HCT116 (cell line): ENCODE data around the gene ST3GAL3. TPM values are rescaled to one million over a fixed set of nuclear protein-coding genes. Genes with fewer than 3 reads are reported as not detected.

ENCODE experiments used
- ATAC-seq: fragments of 200-7000 bp; cut with Tn5 transposase; 2 replicates; pipeline ENCODE4 v1.9.1; 2020; ENCODE audit warnings: mild to moderate bottlenecking, moderate library complexity
- BruUV-seq: library from RNA; stranded (reverse); fragments of 400-500 nt; replicated peaks from 2 replicates; lab custom pipeline; 2021; lab: Mats Ljungman, UMichigan
- CTCF ChIA-PET: fragments of 300-600 bp; sonication (Branson Sonifier 250); formaldehyde crosslinking; loops from one replicate; lab custom pipeline; 2021; ENCODE audit warnings: antibody characterized with exemption; lab: Charles Lee
- POLR2A ChIA-PET: fragments of 300-600, 350-600 bp; sonication (Branson Sonifier 250); formaldehyde crosslinking; loops from one replicate; lab custom pipeline; 2021; ENCODE audit warnings: antibody characterized with exemption; lab: Charles Lee
- RAD21 ChIA-PET, 2 experiments: fragments of 300-600 bp; sonication (Branson Sonifier 250); formaldehyde crosslinking; loops; one replicate each; lab custom pipeline; 2023; ENCODE audit warnings: low total read pairs in 2 of 2; ENCODE audit not compliant: uncharacterized antibody in 2 of 2, unreplicated experiment in 2 of 2, low non-redundant PET in 1 of 2; lab: Charles Lee
- DNase-seq: peaks from one replicate; pipeline ENCODE4 v3.0.0-alpha.2; 2010; ENCODE audit warnings: low read depth, low spot score
- H2AFZ ChIP-seq: fragments of 200-600 bp; shearing (Covaris generic), sonication (generic); 2 replicates; pipeline ENCODE4 v1.6.1; 2017; ENCODE audit warnings: low read depth, mixed run types, mixed read lengths, antibody characterized with exemption, low read length; ENCODE audit not compliant: poor library complexity, severe bottlenecking
- H3K27ac ChIP-seq: 2 replicates; pipeline ENCODE4 v1.5.1; 2012; ENCODE audit warnings: low read depth, low read length
- H3K27me3 ChIP-seq: fragments of 200-600 bp; sonication (generic); 2 replicates; pipeline ENCODE4 v1.6.1; 2016; ENCODE audit warnings: mixed run types, low read length, mixed read lengths; ENCODE audit not compliant: insufficient read depth
- H3K36me3 ChIP-seq, 2 experiments: fragments of 200-500 bp in 1 of 2; fragments of 200-600 bp in 1 of 2; sonication (Bioruptor generic) in 1 of 2; sonication (generic) in 1 of 2; 2 replicates each; pipeline versions ENCODE4 v1.5.1 to v1.6.1; 2014 to 2016; ENCODE audit warnings: low read length in 2 of 2, inconsistent platforms in 1 of 2, mixed read lengths in 1 of 2, mixed run types in 1 of 2; ENCODE audit not compliant: insufficient read depth in 2 of 2, control insufficient read depth in 1 of 2
- H3K4me1 ChIP-seq, 2 experiments: fragments of 200-600 bp in 1 of 2; sonication (generic) in 1 of 2; 2 replicates each; pipeline versions ENCODE4 v1.5.1 to v1.6.1; 2012 to 2017; ENCODE audit warnings: low read length in 2 of 2, inconsistent platforms in 1 of 2, mild to moderate bottlenecking in 1 of 2, mixed read lengths in 1 of 2, mixed run types in 1 of 2, moderate library complexity in 1 of 2; ENCODE audit not compliant: insufficient read depth in 2 of 2, control insufficient read depth in 1 of 2
- H3K4me2 ChIP-seq: fragments of 200-600 bp; sonication (generic); 2 replicates; pipeline ENCODE4 v1.6.1; 2017; ENCODE audit warnings: mixed run types, low read length, mixed read lengths
- H3K4me3 ChIP-seq, 2 experiments: fragments of 200-600 bp in 1 of 2; sonication (generic) in 1 of 2; replicated peaks in 1 of 2; 2 replicates each; pipeline ENCODE4 v1.5.1; 2011 to 2016; ENCODE audit warnings: low read length in 2 of 2, control low read depth in 1 of 2, low read depth in 1 of 2, mild to moderate bottlenecking in 1 of 2, mixed read lengths in 1 of 2, mixed run types in 1 of 2
- H3K79me2 ChIP-seq: fragments of 200-600 bp; sonication (generic); 2 replicates; pipeline ENCODE4 v1.6.1; 2017; ENCODE audit warnings: mild to moderate bottlenecking, mixed run types, low read length, moderate library complexity, mixed read lengths; ENCODE audit not compliant: insufficient read depth
- H3K9ac ChIP-seq: fragments of 200-600 bp; sonication (generic); 2 replicates; pipeline ENCODE4 v1.6.1; 2016; ENCODE audit warnings: low read length, mixed read lengths
- H3K9me2 ChIP-seq: fragments of 200-600 bp; sonication (generic), shearing (Covaris generic); 2 replicates; pipeline ENCODE4 v1.6.1; 2017; ENCODE audit warnings: mixed run types, mild to moderate bottlenecking, moderate library complexity; ENCODE audit not compliant: insufficient read depth
- H3K9me3 ChIP-seq, 2 experiments: fragments of 200-500 bp in 1 of 2; fragments of 200-600 bp in 1 of 2; sonication (Bioruptor generic) in 1 of 2; sonication (generic) in 1 of 2; 2 replicates each; pipeline ENCODE4 v1.6.1; 2014 to 2017; ENCODE audit warnings: low read length in 2 of 2, mixed read lengths in 2 of 2, inconsistent platforms in 1 of 2, low read depth in 1 of 2, mild to moderate bottlenecking in 1 of 2, mixed run types in 1 of 2, moderate library complexity in 1 of 2; ENCODE audit not compliant: control insufficient read depth in 1 of 2, insufficient read depth in 1 of 2
- H4K20me1 ChIP-seq: fragments of 200-600 bp; sonication (generic), shearing (Covaris generic); 2 replicates; pipeline ENCODE4 v1.6.1; 2017; ENCODE audit warnings: mixed run types, mild to moderate bottlenecking, moderate library complexity; ENCODE audit not compliant: insufficient read depth
- EZH2 ChIP-seq: fragments of 200-600 bp; sonication (generic); IDR thresholded peaks from 2 replicates; pipeline ENCODE4 v1.6.1; 2017; ENCODE audit warnings: antibody characterized with exemption, mixed run types
- JUND ChIP-seq: IDR thresholded peaks from 2 replicates; pipeline ENCODE4 v1.6.1; 2012
- POLR2A ChIP-seq: IDR thresholded peaks from 2 replicates; pipeline ENCODE4 v1.7.0; 2011; ENCODE audit warnings: borderline replicate concordance; ENCODE audit not compliant: insufficient read depth, insufficient read length; ENCODE audit errors: extremely low read depth
- SIN3A ChIP-seq: IDR thresholded peaks from 2 replicates; pipeline ENCODE4 v1.6.1; 2012; ENCODE audit warnings: low read depth
- TCF7L2 ChIP-seq: IDR thresholded peaks from 2 replicates; pipeline ENCODE4 v1.7.0; 2011; ENCODE audit warnings: borderline replicate concordance, inconsistent platforms; ENCODE audit not compliant: insufficient read depth, insufficient read length; ENCODE audit errors: extremely low read depth
- YY1 ChIP-seq: IDR thresholded peaks from 2 replicates; pipeline ENCODE4 v1.6.1; 2011; ENCODE audit warnings: low read length, low read depth, moderate library complexity, mild to moderate bottlenecking; ENCODE audit not compliant: insufficient replicate concordance; ENCODE audit errors: extremely low read depth
- intact Hi-C: fragments of 100-400 bp; cut with micrococcal nuclease; formaldehyde crosslinking; loops from 2 replicates; pipeline ENCODE4 v1.10.0; 2022
- total RNA-seq: library from RNA; stranded (reverse); gene quantifications from one replicate; pipeline ENCODE4 v1.2.1, GENCODE V29; 2021; ENCODE audit not compliant: unreplicated experiment
- TF ChIP-seq, protein P1 (sequence below): IDR thresholded peaks from 2 replicates; pipeline ENCODE4 v1.6.1; 2012
- TF ChIP-seq, protein P2 (sequence below): IDR thresholded peaks from 2 replicates; pipeline ENCODE4 v1.6.1; 2012; ENCODE audit warnings: low read depth

ST3GAL3 gene
- total RNA-seq, 1 experiment from 2014 or later, result 7.2 TPM

DNA sequence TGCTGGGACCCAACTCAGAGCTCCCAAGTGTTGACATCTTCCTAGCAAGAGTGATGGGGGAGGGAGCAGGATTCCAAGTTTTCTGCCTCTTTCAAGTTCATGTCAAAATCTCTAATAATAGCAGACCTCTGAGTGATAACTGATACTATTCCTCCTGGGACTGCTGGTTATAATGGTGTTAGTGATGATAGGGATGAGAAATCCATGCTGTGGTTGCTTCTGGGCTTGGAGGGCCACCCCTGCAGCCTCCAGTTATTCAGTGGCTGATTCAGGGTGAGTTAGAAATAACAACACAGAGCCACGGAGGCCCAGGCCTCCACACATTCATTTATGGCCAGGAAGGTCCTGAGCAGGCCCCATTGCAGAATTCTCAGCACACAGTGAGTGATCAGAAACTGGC is 185.7 kb downstream of the ST3GAL3 start:
- intact Hi-C loops, result no loop called here
- H3K27me3 ChIP-seq, result no peaks in the 10 kb centered on the region
- CTCF ChIA-PET, result no interaction called here
- BruUV-seq, result no TSS peak
- no peaks in the 10 kb centered on the region for H3K36me3 ChIP-seq
- H3K79me2 ChIP-seq, result no peaks in the 10 kb centered on the region
- peaks cover 8 to 14% of the 10 kb centered on the region in 2 experiments; a peak in 3 of 4 replicates for H3K4me1 ChIP-seq
- H4K20me1 ChIP-seq, result no peaks in the 10 kb centered on the region
- no peak for ATAC-seq
- H3K27ac ChIP-seq, result no peak overlapping the region
- no peak overlapping the region for H3K4me3 ChIP-seq
- DNase-seq, result no peak
- H3K4me2 ChIP-seq, result no peak overlapping the region
- H2AFZ ChIP-seq, result no peak overlapping the region
- RAD21 ChIA-PET, result no interaction called here
- no peaks in the 10 kb centered on the region for H3K9me3 ChIP-seq
- H3K9me2 ChIP-seq, result no peaks in the 10 kb centered on the region
- POLR2A ChIA-PET, result no interaction called here
- no peak overlapping the region for H3K9ac ChIP-seq
- TF ChIP-seq YY1, result no peak
- TF ChIP-seq, all 23 proteins: peak for 0

- no peaks in the 10 kb centered on the region for H3K9me3 ChIP-seq
- no peak for DNase-seq
- no peak overlapping the region for H3K4me3 ChIP-seq
- H3K27me3 ChIP-seq, result no peaks in the 10 kb centered on the region
- H3K9me2 ChIP-seq, result no peaks in the 10 kb centered on the region
- TF ChIP-seq EZH2 (no peak), SIN3A (no peak), TCF7L2 (no peak), POLR2A (no peak), YY1 (no peak), JUND (no peak)
- TF ChIP-seq, protein P1, sequence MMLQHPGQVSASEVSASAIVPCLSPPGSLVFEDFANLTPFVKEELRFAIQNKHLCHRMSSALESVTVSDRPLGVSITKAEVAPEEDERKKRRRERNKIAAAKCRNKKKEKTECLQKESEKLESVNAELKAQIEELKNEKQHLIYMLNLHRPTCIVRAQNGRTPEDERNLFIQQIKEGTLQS, result no peak
- TF ChIP-seq, protein P2, sequence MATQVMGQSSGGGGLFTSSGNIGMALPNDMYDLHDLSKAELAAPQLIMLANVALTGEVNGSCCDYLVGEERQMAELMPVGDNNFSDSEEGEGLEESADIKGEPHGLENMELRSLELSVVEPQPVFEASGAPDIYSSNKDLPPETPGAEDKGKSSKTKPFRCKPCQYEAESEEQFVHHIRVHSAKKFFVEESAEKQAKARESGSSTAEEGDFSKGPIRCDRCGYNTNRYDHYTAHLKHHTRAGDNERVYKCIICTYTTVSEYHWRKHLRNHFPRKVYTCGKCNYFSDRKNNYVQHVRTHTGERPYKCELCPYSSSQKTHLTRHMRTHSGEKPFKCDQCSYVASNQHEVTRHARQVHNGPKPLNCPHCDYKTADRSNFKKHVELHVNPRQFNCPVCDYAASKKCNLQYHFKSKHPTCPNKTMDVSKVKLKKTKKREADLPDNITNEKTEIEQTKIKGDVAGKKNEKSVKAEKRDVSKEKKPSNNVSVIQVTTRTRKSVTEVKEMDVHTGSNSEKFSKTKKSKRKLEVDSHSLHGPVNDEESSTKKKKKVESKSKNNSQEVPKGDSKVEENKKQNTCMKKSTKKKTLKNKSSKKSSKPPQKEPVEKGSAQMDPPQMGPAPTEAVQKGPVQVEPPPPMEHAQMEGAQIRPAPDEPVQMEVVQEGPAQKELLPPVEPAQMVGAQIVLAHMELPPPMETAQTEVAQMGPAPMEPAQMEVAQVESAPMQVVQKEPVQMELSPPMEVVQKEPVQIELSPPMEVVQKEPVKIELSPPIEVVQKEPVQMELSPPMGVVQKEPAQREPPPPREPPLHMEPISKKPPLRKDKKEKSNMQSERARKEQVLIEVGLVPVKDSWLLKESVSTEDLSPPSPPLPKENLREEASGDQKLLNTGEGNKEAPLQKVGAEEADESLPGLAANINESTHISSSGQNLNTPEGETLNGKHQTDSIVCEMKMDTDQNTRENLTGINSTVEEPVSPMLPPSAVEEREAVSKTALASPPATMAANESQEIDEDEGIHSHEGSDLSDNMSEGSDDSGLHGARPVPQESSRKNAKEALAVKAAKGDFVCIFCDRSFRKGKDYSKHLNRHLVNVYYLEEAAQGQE, result no peak
- TF ChIP-seq, all 23 proteins: peak for 0
- Histone ChIP-seq H3K4me2 (no peak overlapping the region), H2AFZ (no peak overlapping the region), H3K36me3 (no peaks in the 10 kb centered on the region), H3K9ac (no peak overlapping the region), H3K4me1 (peaks cover 0 to 13% of the 10 kb centered on the region in 2 experiments; a peak in 1 of 4 replicates), H4K20me1 (no peaks in the 10 kb centered on the region), H3K79me2 (no peaks in the 10 kb centered on the region), H3K27ac (no peak overlapping the region)
- ChIA-PET POLR2A (no interaction called here), CTCF (no interaction called here), RAD21 (no interaction called here)
- intact Hi-C loops, result no loop called here
- ATAC-seq, result no peak
- BruUV-seq, result no TSS peak
Observed at GRCh38 chr1:43898981-43899380, 191.6 kb downstream of the ST3GAL3 start.
